NB4 (cell line): ENCODE data around the gene PEX12.
"Not testable (repeated sequence)": the region's sequence is repeated elsewhere in the genome, so short reads cannot be mapped to it uniquely, and the experiment has no call there.

Experiments used
- DNase-seq: peaks from one replicate; pipeline ENCODE4 v3.0.0; 2010; ENCODE audit warnings: low read depth
- H3K4me3 ChIP-seq: one replicate; pipeline ENCODE4 v1.5.1; 2011; ENCODE audit warnings: mild to moderate bottlenecking, low read depth, low read length, moderate library complexity
- MYC ChIP-seq: IDR thresholded peaks from 2 replicates; pipeline ENCODE4 v1.6.1; 2011; ENCODE audit warnings: low read depth, low read length
- POLR2A ChIP-seq: IDR thresholded peaks from 2 replicates; pipeline ENCODE4 v1.6.1; 2011; ENCODE audit warnings: mild to moderate bottlenecking; ENCODE audit not compliant: insufficient read length; ENCODE audit errors: extremely low read depth
- TF ChIP-seq, protein P1 (sequence below): IDR thresholded peaks from 2 replicates; pipeline ENCODE4 v1.6.1; 2011; ENCODE audit warnings: low read depth, low read length
- TF ChIP-seq, protein P2 (sequence below): IDR thresholded peaks from one replicate; pipeline ENCODE4 v1.5.1; 2012; ENCODE audit warnings: low read depth, low read length

The PEX12 gene

DNA sequence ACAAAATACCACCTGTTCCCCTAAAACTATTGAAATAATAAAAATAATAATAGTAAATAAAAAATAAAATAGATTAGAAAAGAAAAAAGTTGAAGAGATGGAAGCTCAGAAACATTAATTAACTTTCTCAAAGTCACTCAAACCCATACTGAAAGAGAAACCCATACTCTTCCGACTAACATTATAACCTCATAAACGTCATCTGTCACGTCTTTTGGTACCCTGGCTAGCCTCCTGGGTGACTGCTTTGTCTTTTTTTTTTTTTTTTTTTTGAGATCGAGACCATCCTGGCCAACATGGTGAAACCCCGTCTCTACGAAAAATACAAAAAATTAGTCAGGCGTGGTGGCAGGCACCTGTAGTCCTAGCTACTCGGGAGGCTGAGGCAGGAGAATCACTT, 48.5 kb downstream of the PEX12 start:
- TF ChIP-seq, protein P1, sequence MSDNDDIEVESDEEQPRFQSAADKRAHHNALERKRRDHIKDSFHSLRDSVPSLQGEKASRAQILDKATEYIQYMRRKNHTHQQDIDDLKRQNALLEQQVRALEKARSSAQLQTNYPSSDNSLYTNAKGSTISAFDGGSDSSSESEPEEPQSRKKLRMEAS, result no peak
- no peak for TF ChIP-seq POLR2A
- TF ChIP-seq, protein P2, sequence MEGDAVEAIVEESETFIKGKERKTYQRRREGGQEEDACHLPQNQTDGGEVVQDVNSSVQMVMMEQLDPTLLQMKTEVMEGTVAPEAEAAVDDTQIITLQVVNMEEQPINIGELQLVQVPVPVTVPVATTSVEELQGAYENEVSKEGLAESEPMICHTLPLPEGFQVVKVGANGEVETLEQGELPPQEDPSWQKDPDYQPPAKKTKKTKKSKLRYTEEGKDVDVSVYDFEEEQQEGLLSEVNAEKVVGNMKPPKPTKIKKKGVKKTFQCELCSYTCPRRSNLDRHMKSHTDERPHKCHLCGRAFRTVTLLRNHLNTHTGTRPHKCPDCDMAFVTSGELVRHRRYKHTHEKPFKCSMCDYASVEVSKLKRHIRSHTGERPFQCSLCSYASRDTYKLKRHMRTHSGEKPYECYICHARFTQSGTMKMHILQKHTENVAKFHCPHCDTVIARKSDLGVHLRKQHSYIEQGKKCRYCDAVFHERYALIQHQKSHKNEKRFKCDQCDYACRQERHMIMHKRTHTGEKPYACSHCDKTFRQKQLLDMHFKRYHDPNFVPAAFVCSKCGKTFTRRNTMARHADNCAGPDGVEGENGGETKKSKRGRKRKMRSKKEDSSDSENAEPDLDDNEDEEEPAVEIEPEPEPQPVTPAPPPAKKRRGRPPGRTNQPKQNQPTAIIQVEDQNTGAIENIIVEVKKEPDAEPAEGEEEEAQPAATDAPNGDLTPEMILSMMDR, result no peak
- TF ChIP-seq MYC, result no peak
- no peak for DNase-seq
- H3K4me3 ChIP-seq, result no peak overlapping the region

DNA sequence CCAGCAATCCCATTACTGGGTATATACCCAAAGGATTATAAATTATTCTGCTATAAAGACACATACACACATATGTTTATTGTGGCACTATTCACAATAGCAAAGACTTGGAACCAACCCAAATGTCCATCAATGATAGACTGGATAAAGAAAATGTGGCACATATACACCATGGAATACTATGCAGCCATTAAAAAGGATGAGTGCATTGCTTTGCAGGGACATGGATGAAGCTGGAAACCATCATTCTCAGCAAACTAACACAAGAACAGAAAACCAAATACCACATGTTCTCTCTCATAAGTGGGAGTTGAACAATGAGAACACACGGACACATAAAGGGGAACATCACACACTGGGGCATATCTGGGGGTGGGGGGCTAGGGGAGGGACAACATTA, 49.0 kb downstream of the PEX12 start:
- DNase-seq, H3K4me3 ChIP-seq: not testable (repeated sequence)
